Testis (tissue), 2 donors: ENCODE data around the gene ARL5C.

Experiments used
- CTCF ChIP-seq, 3 experiments: fragments of 450-650 bp in 2 of 3; fragments of 200-600 bp in 1 of 3; sonication (generic) in 1 of 3; IDR thresholded peaks; one replicate each; pipeline ENCODE4 v1.5.1; 2016 to 2019; ENCODE audit warnings: antibody characterized with exemption in 3 of 3, mild to moderate bottlenecking in 2 of 3, moderate library complexity in 1 of 3
- POLR2A ChIP-seq: fragments of 450-650 bp; IDR thresholded peaks from one replicate; pipeline ENCODE4 v1.6.1; 2017; ENCODE audit warnings: antibody characterized with exemption, mild to moderate bottlenecking, moderate library complexity

- TF ChIP-seq CTCF (IDR thresholded peaks at IDR 0.05) = no peak
- TF ChIP-seq POLR2A = no peak
These were observed 3.6 kb upstream of the ARL5C start for GRCh38 chr17:39169518-39169917.
